Endothelial cell of hepatic sinusoid (primary cell): ENCODE data around the gene LRIG1.

Experiments
- in situ Hi-C: cut with HindIII; loops from 2 replicates; pipeline ENCODE4 v1.10.0; 2017; ENCODE audit warnings: low sequenced_read_pairs

LRIG1 gene

DNA sequence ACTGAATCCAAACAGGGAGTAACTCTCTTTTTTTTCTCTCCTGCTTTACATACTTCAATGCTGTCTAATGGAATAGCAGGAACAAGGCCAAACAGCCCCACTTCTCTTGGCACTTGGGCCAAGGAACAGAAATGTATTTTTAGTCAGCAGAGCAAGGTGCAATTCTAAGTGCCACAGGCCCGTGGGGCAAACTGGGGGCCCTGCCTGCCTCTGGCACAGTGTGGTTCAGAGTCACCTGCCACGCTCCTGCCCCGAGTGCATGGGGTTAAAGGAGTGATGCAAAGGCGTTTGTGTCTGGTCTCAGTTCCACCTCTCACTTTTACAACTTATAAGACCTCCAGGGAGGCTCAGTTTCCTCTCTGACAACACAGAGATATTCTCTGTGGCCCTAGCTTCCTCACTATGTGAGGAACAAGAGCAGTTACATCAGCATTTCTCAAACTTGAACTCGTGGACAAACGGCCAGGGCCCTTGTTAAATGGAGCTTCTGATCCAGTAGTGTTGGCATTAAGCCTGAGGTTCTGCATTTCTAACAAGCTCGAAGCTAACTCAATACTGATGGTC is 51.3 kb downstream of the LRIG1 start:
- in situ Hi-C loops = no loop called here

- in situ Hi-C loops = loop anchor here (5.0 kb wide), 1 partner anchor 38 kb away; no protein-coding TSS in a partner anchor
These were observed 56.6 kb downstream of the LRIG1 start for GRCh38 chr3:66444146-66444644.

- in situ Hi-C loops = loop anchor here (5.0 kb wide), 1 partner anchor 39 kb away; no protein-coding TSS in a partner anchor
These were observed 57.6 kb downstream of the LRIG1 start for GRCh38 chr3:66443118-66443803.

DNA sequence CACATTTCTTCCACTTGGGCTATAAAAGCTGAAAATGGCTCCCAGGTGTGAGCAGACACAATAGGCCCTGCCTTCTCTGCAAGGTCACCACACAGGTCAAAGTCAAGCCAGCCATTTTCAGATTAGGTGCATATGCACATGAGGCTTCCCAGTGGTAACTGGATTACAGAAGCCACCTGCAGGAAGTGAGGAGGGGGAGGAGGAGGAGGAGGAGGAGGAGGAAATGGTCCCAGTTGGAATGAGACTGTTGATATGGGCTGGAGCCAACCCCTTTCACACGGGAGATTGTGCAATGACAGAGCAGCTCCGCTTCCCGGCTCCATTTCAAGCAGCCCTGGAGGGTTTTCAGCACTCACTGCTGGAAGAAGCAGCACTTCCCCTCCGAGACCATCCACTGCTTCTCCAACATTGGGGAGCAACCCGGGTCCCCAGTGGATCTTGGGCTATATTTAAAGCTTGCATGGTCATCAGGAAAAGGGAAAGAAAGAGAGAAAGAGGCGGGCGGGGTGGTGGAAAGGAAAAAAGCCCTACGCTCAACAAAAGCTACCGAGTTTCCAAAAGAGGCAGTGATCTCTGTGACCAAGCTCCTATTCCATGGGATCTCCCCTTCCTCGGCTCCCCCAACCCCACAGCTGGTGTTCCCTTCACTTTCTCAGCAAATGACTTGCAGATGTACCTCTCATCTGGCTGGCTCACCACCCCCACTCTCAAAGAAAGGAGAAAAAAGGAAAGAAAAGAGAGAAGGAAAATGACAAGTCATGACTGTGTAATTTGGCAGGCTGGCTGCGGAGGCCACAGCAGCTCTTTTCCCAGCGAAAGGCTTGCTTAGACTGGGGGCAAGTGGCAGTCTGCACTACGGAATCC is 58.3 kb downstream of the LRIG1 start:
- in situ Hi-C loops = loop anchor here (5.0 kb wide), 1 partner anchor 40 kb away; no protein-coding TSS in a partner anchor

DNA sequence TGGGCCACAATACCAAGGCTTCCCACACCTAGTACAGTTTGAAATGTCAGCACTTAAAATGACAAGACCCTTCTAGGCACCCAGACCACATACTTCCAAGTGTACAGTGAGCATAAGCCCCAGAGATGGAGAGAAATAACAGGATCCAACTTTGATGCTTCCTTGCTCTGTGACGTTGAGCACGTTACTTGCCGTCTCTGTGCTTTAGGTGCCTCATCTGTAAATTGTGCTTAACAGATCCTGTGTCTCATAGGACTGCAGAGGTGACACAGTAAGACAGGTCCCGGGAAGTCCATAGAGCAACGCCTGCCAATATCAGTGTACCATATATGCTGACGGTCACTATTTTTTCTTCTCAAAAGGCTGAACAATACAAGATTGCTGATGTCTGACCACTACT is 59.1 kb downstream of the LRIG1 start:
- in situ Hi-C loops = loop anchor here (5.0 kb wide), 1 partner anchor 41 kb away; no protein-coding TSS in a partner anchor

GRCh38 chr3:66441129-66441528 is 59.7 kb downstream of the LRIG1 start:
- in situ Hi-C loops = loop anchor here (5.0 kb wide), 1 partner anchor 41 kb away; no protein-coding TSS in a partner anchor

DNA sequence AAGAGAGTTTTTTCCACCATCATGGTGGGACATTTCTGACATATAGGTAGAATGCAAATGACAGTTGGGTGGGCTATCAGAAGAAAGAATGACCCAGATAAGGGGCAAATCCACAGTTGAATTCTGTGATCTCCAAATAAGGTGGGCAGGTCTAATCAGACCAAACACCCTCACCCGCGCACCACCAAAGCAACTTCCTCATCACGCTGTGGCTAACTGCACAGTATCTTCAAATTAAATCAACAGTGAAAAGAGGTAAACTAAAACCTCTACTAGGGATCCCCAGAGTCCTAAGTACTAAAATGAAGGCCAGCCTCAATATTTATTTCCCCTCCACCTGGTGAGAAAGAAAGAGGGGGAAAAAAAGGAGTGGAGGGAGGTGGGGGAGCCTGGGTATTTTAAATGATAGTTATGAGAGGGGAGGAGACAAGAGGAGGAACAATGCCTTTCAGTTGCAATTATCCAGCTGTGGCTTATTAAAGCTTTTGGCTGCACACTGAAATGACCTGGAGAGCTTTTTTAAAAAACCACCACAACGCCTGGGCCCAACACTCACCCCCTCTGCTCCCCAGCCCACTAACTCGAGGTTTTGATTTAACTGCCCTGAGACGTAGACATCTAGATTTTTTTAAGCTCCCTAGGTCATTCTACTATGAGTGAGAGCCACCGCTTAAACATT is 61.0 kb downstream of the LRIG1 start:
- in situ Hi-C loops = loop anchor here (5.0 kb wide), 1 partner anchor 42 kb away; no protein-coding TSS in a partner anchor

DNA sequence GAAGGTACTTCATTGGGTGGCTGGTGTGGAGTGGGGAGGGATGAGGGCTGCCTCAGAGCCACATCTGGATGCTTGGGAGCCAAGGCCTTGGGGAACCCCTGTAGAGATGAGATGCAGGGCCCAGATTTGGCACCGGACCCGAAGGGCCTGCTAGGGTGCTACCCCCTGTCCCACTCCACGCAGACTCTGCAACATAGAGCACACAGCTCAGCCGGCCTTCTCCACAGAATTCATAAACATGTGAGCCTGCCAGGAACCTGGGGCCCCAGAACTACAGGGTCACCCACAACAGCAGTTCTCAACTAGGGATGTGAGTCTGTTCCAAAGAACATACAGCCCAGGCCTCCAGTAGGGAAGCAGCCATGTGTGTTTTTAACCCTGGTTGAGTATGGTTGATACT is 62.8 kb downstream of the LRIG1 start:
- in situ Hi-C loops = no loop called here

DNA sequence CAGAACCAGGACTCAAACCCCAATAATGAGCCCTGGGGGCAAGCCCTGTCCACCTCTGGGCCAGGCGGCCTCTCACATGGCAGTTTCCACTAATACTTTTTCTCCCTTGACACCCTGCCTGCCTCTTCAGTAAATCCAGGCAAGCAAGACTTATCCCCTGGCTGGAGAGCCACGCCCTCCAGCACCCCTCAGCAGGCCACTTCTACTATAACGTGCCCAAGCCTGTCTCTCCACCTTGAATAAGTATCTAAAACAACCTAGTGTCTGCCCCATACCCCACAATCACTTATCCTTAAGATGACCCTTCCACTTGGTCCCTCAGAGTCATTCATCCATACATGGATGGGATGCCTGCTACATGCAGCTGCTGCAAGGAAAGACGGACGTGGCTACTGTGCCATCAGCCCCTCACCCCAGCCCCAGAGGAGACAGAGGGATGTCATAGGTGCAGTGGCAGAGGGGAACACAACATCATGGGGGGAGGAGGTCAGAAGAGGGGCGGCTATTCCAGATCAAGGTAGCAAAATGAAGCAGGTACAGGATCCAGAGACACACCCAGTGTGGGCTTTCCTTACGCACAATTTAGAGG is 63.4 kb downstream of the LRIG1 start:
- in situ Hi-C loops = no loop called here

GRCh38 chr3:66435989-66436388 is 64.8 kb downstream of the LRIG1 start:
- in situ Hi-C loops = no loop called here

GRCh38 chr3:66434726-66435125 is 66.1 kb downstream of the LRIG1 start:
- in situ Hi-C loops = no loop called here

DNA sequence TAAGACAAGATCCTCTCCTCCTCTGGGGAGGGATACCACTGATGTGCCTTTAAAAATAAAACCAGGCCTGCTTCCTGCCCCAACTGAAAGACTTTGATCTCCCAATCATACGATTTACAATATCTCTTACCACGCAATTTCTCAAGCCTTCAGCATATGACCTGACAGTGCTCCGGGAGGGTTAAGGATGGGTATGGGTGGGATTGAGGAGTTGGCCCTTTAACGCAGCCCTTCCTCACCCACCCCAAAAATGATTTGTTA is 67.4 kb downstream of the LRIG1 start:
- in situ Hi-C loops = no loop called here

- in situ Hi-C loops = no loop called here
These were observed 67.9 kb downstream of the LRIG1 start for GRCh38 chr3:66432767-66433521.

DNA sequence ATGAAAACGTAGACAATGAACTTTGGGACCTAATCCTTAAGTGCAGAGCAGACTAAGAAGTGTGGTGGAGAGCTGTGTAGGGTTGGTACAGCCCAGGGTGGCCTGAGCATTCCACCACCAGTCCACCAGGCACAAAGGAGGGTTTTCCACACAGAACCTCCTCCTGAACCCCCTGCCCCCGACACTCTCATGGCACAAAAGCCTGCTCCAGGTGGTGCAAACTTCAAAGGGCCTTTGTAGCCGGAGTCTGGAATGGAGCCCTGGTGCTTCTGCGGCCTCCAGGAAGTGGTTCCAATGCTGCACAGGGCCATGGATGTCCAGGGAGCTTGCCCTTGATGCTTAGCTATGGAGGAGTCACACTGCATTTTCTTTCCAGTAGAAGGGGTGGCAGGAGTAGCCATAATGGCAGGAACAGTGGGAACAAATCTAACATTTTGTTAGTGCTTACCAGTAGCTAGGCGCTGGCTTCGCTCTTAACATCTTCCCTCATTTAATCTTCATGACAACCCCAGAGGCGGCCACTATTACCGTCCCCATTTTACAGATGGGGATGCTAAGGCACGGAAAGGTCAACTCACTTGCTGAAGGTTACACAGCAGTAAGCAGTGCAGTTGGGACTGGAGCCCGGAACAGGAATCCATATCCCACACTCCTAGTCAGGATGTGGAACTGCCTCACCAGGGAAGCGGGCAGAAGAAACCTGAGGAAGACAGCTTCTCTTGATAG is 68.6 kb downstream of the LRIG1 start:
- in situ Hi-C loops = no loop called here

DNA sequence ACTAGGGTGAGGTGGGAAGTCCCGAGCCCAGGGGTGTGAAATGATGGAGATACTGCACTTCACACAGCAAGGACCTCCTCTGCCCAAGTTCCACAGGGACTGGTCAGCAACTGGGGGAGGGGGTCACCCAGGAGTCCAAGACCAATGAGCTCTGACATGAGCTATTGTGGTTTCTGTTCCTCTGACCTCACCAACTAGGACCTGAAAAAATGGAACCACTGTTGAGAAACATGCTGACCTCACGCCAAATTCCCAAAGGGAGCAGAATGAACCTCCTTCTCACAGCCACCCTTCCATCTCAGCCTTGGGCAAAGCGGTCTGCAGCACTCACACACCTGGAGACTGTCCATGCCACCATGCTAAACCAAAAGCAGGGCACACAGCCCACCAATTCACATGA is 69.3 kb downstream of the LRIG1 start:
- in situ Hi-C loops = no loop called here

- in situ Hi-C loops = no loop called here
These were observed 69.9 kb downstream of the LRIG1 start for GRCh38 chr3:66430876-66431275.

DNA sequence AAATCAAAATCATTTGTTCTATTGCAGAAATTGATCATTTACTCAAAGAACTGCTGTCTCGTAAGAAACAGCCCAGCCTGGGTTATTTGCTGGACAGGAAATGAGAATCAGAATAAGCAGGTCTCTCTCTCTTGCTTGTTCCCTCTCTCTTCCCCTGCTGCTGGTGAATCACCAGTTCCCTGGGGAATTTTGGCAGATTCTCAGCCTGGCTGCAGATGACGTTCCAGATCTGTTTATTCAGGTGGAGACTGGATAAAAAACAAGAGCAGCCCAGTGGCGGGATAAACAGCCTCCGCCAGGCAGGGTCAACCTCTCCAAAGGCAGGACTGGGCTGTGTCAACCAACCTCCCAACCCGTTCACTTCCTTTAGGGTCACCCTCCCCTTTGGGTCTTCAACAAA is 72.1 kb downstream of the LRIG1 start:
- in situ Hi-C loops = no loop called here

DNA sequence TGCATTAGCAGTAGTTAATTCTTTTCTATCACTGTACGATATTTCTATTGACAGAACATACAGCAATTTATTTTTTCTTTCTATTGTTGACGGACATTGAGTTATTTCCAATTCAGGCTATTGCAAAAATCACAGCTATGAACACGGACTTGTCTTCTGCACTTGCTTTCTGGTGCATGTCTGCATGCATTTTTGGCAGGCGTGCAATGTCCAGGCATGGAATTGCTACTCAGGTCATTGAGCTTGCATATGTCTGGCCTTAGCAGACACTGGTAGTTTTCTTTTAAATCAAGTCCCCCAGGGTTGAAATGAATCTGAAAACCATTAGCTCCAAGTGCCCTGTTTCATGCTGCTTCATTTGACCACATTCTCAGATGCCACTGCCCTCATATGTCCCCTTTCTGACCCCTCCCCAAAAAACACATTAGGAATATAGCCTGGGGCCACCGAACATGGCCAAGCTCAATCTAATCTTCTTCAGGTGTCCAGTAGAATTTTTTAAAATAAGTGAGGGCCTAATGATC is 72.8 kb downstream of the LRIG1 start:
- in situ Hi-C loops = no loop called here

GRCh38 chr3:66427352-66427751 is 73.5 kb downstream of the LRIG1 start:
- in situ Hi-C loops = no loop called here
